ENCODE measurements around the gene RPS25. TPM values are rescaled to one million over a fixed set of nuclear protein-coding genes. Genes with fewer than 3 reads are reported as not detected.

RPS25 gene
- total and polyA plus RNA-seq, 9 of the 15 experiments (the other 6 are each of a cell fraction or from before 2014, with no cell fraction given), result 1,553 to 5,486 (median 2,471) TPM

DNA sequence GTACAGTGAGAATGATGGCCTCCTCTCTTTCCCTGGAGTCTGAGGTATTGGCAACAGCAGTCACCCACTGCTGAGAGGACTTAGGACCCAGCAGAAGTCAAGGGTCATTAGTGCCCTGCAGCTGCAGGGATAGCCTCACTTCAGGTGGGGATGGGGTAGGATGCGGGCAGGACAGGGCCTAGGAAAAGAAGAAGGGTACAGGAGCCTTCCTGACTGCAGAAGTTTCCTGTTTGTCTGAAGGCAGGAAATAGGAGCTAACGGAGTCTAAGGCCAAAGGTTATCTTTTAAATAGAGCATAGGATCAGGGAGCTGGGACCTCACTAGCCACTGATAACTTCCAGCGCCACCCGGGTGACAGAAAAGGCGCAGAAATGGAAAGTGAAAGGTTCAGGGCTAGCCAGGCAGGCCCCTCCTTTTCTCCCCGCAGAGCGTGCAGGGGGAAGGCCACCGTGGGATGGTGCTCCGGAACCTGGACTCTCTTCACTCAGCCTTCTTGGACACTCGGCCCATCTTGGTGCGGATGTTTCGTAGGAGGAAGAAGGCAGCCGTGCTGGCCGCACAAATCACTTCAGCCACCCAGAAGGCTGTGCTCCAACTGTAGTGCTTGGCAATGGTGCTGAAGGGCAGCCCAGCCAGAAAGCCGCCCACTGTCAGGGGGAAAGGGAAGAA, 6.4 kb upstream of the RPS25 start (continued):
- TF ChIP-seq PATZ1 (CRISPR knock-in tag; IDR thresholded peaks at IDR 0.05; ENCODE audit: borderline replicate concordance) (no peak), RBM22 (IDR thresholded peaks at IDR 0.05; ENCODE audit: low read depth, low read length, poor library complexity, severe bottlenecking) (no peak), RAD51 (IDR thresholded peaks at IDR 0.05; ENCODE audit: borderline replicate concordance, low read depth) (no peak), ZNF311 (CRISPR knock-in tag; IDR thresholded peaks at IDR 0.05) (no peak), NCOA6 (IDR thresholded peaks at IDR 0.05) (no peak), ZNF644 (tag; IDR thresholded peaks at IDR 0.05; ENCODE audit: low read depth) (0 out of 2 replicates have a peak, but pooled peaks have one; percentile 45), E4F1 (CRISPR knock-in tag; IDR thresholded peaks at IDR 0.05; ENCODE audit: borderline replicate concordance) (no peak), WHSC1 (IDR thresholded peaks at IDR 0.05; ENCODE audit: low read length) (no peak), L3MBTL2 (IDR thresholded peaks at IDR 0.05) (no peak), CBX8 (IDR thresholded peaks at IDR 0.05; ENCODE audit: borderline replicate concordance, extremely low read depth, low read depth, low read length, poor library complexity, severe bottlenecking) (no peak)
- TF ChIP-seq, protein P1, sequence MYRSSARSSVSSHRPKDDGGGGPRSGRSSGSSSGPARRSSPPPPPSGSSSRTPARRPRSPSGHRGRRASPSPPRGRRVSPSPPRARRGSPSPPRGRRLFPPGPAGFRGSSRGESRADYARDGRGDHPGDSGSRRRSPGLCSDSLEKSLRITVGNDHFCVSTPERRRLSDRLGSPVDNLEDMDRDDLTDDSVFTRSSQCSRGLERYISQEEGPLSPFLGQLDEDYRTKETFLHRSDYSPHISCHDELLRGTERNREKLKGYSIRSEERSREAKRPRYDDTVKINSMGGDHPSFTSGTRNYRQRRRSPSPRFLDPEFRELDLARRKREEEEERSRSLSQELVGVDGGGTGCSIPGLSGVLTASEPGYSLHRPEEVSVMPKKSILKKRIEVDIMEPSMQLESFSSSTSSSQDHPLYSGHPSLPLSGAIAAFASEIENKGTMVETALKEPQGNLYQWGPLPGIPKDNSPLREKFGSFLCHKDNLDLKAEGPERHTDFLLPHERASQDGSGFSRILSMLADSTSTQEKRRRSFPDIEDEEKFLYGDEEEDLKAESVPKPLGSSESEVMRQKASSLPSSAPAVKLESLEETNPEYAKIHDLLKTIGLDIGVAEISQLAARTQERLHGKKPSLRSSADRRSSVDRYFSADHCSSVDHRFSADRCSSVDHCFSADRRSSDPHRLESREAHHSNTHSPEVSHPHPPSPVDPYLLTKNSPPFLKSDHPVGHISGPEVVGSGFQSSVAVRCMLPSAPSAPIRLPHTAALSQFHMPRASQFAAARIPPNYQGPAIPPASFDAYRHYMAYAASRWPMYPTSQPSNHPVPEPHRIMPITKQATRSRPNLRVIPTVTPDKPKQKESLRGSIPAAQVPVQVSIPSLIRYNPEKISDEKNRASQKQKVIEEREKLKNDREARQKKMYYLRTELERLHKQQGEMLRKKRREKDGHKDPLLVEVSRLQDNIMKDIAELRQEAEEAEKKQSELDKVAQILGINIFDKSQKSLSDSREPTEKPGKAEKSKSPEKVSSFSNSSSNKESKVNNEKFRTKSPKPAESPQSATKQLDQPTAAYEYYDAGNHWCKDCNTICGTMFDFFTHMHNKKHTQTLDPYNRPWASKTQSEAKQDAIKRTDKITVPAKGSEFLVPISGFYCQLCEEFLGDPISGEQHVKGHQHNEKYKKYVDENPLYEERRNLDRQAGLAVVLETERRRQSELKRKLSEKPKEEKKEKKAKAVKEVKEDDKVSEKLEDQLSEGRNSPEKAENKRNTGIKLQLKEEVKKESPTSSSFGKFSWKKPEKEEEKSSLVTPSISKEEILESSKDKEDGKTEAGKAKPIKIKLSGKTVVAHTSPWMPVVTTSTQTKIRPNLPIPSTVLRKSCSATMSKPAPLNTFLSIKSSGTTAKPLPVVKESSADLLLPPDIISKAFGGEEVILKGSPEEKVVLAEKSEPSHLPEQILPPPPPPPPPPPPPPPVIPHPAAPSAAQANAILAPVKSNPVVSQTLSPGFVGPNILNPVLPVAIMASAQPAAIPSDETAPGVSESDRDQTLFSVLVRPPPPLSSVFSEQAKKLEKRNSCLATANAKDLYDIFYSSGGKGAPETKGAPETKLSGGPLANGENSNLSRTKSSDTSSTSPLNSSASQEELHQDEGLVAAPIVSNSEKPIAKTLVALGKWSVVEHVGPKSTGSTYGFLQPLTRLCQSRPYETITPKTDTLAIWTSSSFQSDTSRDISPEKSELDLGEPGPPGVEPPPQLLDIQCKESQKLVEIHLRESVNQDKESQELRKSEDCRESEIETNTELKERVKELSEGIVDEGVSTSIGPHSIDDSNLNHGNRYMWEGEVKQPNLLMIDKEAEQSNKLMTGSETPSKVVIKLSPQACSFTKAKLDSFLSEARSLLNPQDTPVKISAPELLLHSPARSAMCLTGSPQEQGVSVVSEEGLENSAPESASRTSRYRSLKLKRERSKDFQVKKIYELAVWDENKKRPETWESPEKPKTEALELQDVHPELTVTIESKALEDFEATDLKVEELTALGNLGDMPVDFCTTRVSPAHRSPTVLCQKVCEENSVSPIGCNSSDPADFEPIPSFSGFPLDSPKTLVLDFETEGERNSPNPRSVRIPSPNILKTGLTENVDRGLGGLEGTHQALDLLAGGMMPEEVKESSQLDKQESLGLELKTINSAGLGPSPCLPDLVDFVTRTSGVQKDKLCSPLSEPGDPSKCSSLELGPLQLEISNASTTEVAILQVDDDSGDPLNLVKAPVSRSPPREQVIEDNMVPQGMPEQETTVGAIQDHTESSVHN (IDR thresholded peaks at IDR 0.05; ENCODE audit: borderline replicate concordance in 1 of 2, low read depth in 1 of 2), result no peak
- TF ChIP-seq, protein P2, sequence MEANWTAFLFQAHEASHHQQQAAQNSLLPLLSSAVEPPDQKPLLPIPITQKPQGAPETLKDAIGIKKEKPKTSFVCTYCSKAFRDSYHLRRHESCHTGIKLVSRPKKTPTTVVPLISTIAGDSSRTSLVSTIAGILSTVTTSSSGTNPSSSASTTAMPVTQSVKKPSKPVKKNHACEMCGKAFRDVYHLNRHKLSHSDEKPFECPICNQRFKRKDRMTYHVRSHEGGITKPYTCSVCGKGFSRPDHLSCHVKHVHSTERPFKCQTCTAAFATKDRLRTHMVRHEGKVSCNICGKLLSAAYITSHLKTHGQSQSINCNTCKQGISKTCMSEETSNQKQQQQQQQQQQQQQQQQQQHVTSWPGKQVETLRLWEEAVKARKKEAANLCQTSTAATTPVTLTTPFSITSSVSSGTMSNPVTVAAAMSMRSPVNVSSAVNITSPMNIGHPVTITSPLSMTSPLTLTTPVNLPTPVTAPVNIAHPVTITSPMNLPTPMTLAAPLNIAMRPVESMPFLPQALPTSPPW (CRISPR knock-in tag; IDR thresholded peaks at IDR 0.05), result peak; percentile 68; the same call in 1 of the 2 replicates

All from K562 (cell line).